ENCODE results near the gene PSMA5.
"Not testable (repeated sequence)": the region's sequence is repeated elsewhere in the genome, so short reads cannot be mapped to it uniquely, and the experiment has no call there.

PSMA5 gene

GRCh38 chr1:109426281-109427170 is at the start of gene PSMA5:
PSMA5 (minus strand) TSS chr1:109426448; CDS start chr1:109426330, 118 bp downstream.
- Histone ChIP-seq H3K36me3 (replicated peaks) (peaks cover 4% of the 10 kb centered on the region), H3K4me3 (ENCODE audit: low read depth, low read length) (peak within 1 kb of the TSS; percentile 94), H3K27ac (peak within 1 kb of the TSS; percentile 78), H3K27me3 (replicated peaks) (no peaks in the 10 kb centered on the region)
- in situ Hi-C loops (cut with HindIII; ENCODE audit: low pct_ligation_motif_present, low sequenced_read_pairs), result no loop called here
- no peak for TF ChIP-seq CTCF (IDR thresholded peaks at IDR 0.05; ENCODE audit: low read depth, low read length, missing control alignments)
- DNase-seq, result peak; percentile 99

- in situ Hi-C loops (cut with HindIII; ENCODE audit: low pct_ligation_motif_present, low sequenced_read_pairs), result no loop called here
- no peak overlapping the region for H3K27ac ChIP-seq
- no peak overlapping the region for H3K4me3 ChIP-seq (ENCODE audit: low read depth, low read length)
- DNase-seq, result no peak
- TF ChIP-seq CTCF (IDR thresholded peaks at IDR 0.05; ENCODE audit: low read depth, low read length, missing control alignments), result no peak
- peaks cover 17% of the 10 kb centered on the region for H3K27me3 ChIP-seq (replicated peaks)
- no peaks in the 10 kb centered on the region for H3K36me3 ChIP-seq (replicated peaks)
These were observed 49.0 kb upstream of the PSMA5 start for GRCh38 chr1:109475261-109475660.

GRCh38 chr1:109474697-109475096 is 48.4 kb upstream of the PSMA5 start:
- Histone ChIP-seq H3K27ac (no peak overlapping the region), H3K4me3 (ENCODE audit: low read depth, low read length) (no peak overlapping the region), H3K27me3 (replicated peaks) (peaks cover 22% of the 10 kb centered on the region), H3K36me3 (replicated peaks) (no peaks in the 10 kb centered on the region)
- DNase-seq, result no peak
- in situ Hi-C loops (cut with HindIII; ENCODE audit: low pct_ligation_motif_present, low sequenced_read_pairs), result no loop called here
- TF ChIP-seq CTCF (IDR thresholded peaks at IDR 0.05; ENCODE audit: low read depth, low read length, missing control alignments), result no peak

GRCh38 chr1:109473284-109474057 is 47.2 kb upstream of the PSMA5 start:
- in situ Hi-C loops (cut with HindIII; ENCODE audit: low pct_ligation_motif_present, low sequenced_read_pairs), result not testable (repeated sequence)
- H3K27me3 ChIP-seq (replicated peaks), result peaks cover 27% of the 10 kb centered on the region

GRCh38 chr1:109472779-109473178 is 46.5 kb upstream of the PSMA5 start:
- Histone ChIP-seq H3K36me3 (replicated peaks) (no peaks in the 10 kb centered on the region), H3K27ac (no peak overlapping the region), H3K27me3 (replicated peaks) (peaks cover 34% of the 10 kb centered on the region), H3K4me3 (ENCODE audit: low read depth, low read length) (no peak overlapping the region)
- DNase-seq, result no peak
- no peak for TF ChIP-seq CTCF (IDR thresholded peaks at IDR 0.05; ENCODE audit: low read depth, low read length, missing control alignments)
- in situ Hi-C loops (cut with HindIII; ENCODE audit: low pct_ligation_motif_present, low sequenced_read_pairs), result no loop called here

More at GRCh38 chr1:109473284-109474057, 47.2 kb upstream of the PSMA5 start:
- H3K36me3 ChIP-seq (replicated peaks); H3K27ac ChIP-seq; H3K4me3 ChIP-seq (ENCODE audit: low read depth, low read length); DNase-seq: not testable (repeated sequence)

GRCh38 chr1:109470245-109470644 is 44.0 kb upstream of the PSMA5 start:
- DNase-seq, result no peak
- H3K36me3 ChIP-seq (replicated peaks), result no peaks in the 10 kb centered on the region
- H3K27ac ChIP-seq, result no peak overlapping the region
- peaks cover 56% of the 10 kb centered on the region for H3K27me3 ChIP-seq (replicated peaks)
- in situ Hi-C loops (cut with HindIII; ENCODE audit: low pct_ligation_motif_present, low sequenced_read_pairs), result no loop called here
- TF ChIP-seq CTCF (IDR thresholded peaks at IDR 0.05; ENCODE audit: low read depth, low read length, missing control alignments), result no peak
- H3K4me3 ChIP-seq (ENCODE audit: low read depth, low read length), result no peak overlapping the region

All from brain microvascular endothelial cell (primary cell).